Renal cortical epithelial cell (primary cell): ENCODE data around the gene CFDP1. TPM values are rescaled to one million over a fixed set of nuclear protein-coding genes. Genes with fewer than 3 reads are reported as not detected.
A peak's percentile ranks its signal among the peaks of the same experiment; 100 is the strongest.
"Not testable (repeated sequence)": the region's sequence is repeated elsewhere in the genome, so short reads cannot be mapped to it uniquely, and the experiment has no call there.

Source experiments
- DNase-seq: peaks from one replicate; pipeline ENCODE4 v3.0.0-alpha.2; 2011; ENCODE audit warnings: low read depth
- total RNA-seq: library from RNA; depleted of rRNA; stranded (reverse); fragments of >200 nt; gene quantifications from 2 replicates; pipeline ENCODE4 v1.2.3, GENCODE V29; 2014

CFDP1 gene
- 39.6 and 96.2 TPM in 2 replicates for total RNA-seq

DNA sequence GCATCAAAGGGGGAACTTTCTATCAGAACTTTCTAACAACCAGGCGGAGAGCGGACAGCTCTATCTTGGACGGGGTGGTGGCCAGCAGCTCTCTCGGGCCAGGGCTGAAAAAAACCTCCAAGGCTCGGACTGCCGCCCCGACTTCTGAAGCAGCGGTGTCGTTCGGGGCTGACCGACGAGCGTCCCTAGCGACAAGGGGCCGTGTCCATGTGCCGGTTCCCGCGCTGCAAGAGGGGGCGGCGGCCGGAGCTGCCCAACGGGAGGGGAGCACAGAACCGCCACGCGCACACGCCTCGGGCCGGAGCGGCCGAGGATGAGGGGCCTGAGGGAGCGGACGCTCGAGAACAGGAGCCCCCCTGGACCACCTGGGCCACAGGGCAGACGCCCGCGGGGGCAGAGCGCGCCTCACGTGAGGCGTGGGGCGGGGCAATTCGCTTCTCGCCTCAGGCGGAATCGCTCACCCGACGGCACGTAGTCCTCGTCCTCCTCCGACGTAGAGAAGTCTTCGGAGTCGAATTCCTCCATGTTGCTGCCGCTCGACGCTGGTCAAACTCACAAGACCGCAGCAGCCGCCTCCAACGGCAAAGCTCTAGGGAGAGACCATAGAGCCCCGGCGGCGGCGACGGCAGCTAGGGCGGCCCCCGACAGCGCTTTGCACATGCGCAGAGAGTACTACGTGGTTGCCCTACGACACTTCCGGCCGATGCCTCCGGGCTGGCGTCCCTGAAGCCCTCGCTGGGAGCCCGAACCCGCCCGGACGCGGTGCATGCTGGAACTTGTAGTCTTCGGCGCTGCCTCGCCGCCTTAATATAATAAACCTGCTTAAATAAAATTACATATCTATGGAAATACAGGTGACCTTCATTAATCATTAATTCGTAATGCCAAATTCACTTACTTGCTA, at the start of gene CFDP1:
Gene CFDP1 (minus strand): TSS at position 676 of the 904 bp plus-strand sequence. CDS start 151 bp downstream, at position 525.
- peak; percentile 82 for DNase-seq

DNA sequence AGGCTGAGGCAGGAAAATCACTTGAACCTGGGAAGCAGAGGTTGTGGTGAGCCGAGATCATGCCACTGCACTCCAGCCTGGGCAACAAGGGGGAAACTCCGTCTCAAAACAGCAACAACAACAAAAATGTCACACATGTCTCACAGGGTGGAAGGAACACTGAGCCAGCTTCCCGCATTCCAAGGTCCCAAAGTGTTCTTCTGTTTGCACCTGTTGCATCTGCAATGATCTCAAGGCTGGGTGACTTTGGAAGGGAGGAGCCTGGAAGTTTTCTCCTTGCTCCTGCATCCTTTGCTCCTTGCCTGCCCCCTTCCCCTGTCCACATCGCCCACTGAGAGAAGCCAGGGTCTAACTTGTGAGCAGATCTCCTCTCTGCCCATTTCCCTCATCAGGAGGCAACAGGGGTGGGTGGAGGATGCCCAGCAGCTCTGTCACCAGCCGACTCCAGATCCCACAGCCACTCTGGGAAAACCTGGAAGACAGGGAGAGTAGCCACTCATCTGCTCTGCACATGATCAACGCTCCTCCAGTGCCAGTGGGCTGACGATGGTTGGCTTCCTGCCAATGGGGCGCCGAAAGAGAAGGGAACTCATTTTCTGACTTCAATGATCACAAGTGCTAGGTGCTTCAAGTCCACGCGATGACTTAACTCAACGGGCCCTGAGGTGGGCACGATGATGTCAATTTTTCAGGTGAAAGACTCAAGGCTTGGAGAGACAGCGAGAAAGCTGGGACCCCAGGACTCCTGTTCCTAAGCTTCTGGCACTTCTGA, 49.3 kb upstream of the CFDP1 start:
- DNase-seq, result no peak

DNA sequence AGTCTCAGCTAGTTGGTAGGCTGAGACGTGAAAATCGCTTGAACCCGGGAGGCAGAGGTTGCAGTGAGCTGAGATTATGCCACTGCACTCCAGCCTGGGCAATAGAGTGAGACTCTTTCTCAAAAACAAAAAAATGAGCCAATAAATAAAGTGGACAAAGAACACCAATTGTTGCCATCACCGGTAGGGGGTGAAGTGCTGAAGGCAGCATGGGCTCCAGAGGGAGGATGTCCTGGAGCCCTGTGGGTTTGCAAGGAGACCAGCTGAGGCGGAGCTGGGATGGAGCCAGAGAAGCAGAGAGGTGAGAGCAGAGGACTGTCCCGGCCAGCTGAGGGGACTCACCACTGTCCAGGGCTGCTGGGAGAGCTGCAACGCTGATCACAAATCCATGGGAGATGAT, 48.2 kb upstream of the CFDP1 start:
- DNase-seq, result no peak

DNA sequence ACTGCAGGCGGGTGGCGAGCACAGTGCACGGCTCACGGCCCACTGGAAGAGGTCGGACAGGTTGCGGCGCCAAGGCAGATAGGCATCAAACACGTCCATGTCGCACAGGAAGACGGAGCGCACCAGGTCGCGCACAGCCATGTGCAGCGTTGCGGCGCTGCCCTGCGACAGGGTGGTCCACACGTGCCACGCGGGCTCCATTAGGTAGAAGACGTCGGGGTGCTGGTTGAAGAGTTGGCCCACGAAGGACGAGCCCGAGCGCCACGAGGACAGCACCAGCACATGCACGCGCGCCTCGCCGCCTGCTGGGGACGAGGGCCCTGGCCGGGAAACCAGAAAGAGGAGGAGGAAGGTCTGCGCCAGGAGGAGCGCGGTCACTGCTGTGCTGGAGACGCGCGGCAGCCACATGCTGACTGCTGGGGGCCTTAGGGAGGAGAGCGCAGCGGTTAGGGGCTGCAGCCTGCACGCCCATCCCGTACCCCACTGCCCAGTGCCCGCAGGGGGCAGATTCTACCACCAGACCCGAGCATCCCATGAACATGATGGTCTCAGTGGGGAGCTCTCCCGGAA, 46.2 kb upstream of the CFDP1 start:
- DNase-seq, result no peak

DNA sequence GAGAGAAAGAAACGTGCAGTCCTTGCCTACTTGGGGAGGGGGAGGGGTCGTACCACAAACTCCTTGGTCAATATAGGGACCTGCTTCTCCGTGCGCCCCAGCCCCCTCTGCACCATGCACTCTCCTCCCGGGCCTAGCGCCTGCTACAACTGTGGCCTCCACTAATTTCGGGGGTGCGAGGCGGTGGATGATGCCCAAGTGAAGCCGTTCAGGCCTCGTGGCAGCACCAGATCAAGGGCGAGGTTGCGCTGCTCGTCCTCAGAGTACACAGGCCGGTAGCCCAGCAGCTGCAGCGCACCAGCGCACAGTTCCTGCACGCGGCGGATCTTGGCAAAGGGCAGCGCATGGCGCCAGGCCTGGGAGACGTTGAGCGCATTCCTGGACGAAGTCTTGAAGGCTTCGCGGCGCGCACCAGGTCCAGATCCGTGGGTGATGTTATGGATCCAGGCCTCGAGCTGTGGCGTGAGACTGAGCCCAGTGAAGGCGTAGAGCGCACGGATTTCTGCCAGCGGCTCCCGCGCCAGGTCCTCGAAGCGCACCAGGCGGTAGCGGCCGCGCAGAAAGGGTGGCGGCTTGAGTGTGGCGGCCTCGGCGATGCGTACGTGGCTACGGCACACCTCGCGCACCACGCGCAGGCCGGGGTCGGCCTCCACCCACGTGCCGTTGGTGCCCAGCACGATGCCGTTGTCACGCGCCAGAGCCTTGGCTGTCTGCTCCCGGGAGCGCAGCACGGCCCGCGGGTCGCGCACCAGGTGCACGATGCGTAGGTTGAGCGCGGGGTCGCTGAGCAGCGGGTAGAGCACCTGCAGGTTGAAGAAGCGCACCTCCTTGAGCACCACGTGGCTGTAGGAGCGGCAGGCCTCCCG, 45.4 kb upstream of the CFDP1 start:
- no peak for DNase-seq

DNA sequence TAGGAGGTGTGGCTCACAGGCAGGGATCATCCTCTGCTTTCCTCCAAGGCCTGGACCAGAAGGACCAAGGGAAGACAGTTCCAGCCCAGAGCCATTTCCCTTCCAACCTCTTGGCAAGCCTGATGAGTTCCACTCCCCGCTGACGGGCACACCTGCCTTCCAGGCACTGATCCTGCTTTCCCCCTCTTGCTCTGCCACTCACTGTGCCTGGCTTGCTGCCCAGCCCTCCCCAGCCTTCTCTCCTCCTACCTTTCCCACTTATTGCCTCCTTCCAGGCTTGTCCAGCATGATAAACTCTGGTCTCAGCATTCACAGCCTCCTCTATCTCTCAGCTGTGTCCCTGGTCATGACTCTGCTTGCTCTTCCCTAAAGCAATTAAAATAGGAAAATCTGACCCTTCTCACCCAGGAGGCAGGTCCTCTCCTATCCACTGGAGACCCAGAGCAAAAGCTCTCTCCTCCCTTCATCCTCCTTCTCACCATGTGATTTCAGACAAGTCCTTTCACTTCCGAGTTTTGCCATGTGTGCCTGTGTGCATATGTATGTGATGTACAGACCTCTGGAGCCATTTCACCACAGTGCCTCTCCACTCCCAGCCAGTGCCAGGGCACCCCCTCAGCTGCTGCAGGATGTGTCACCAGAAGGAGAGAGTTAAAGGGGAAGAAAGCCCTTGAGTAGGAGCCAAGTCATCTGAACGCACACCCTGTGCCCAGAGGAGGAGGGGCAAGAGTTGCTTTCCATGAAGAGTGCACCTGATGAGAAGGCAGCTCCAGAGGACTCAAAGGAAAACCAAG, 44.6 kb upstream of the CFDP1 start:
- no peak for DNase-seq

DNA sequence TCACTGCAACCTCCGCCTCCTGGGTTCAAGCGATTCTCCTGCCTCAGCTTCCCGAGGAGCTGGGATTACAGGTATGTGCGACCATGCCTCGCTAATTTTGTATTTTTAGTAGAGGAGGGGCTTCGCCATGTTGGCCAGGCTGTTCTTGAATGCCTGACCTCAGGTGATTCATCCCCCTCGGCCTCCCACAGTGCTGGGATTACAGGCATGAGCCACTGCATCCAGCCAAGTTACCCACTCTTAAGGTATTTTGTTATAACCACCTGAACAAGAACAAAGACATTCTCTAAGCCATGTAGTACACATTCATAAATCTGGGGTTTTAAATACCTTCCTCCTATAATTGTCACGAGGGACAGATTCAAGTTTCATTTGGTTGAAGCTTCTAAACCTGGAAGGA, 43.5 kb upstream of the CFDP1 start:
- peak; percentile 91 for DNase-seq

DNA sequence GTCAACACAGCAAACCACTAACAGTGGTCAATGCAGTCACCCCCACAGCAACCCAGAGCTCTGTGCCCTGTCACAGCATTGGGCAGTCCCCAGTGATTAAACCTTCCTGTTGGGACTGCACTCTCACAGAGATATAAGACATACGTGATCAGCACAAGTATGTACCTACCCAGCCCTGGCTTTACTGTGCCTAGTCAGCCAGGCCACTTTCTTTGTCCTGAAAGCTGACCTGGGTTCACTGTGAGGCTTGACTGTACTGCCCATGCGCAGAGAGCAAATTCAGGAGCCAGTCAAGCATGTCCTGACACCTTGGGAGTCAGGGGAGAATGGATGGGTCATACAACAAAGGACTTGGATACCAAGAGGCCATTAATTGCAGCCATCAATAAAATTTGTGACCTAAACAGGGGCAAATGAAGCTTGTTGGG, 42.1 kb upstream of the CFDP1 start:
- peak; percentile 36 for DNase-seq

DNA sequence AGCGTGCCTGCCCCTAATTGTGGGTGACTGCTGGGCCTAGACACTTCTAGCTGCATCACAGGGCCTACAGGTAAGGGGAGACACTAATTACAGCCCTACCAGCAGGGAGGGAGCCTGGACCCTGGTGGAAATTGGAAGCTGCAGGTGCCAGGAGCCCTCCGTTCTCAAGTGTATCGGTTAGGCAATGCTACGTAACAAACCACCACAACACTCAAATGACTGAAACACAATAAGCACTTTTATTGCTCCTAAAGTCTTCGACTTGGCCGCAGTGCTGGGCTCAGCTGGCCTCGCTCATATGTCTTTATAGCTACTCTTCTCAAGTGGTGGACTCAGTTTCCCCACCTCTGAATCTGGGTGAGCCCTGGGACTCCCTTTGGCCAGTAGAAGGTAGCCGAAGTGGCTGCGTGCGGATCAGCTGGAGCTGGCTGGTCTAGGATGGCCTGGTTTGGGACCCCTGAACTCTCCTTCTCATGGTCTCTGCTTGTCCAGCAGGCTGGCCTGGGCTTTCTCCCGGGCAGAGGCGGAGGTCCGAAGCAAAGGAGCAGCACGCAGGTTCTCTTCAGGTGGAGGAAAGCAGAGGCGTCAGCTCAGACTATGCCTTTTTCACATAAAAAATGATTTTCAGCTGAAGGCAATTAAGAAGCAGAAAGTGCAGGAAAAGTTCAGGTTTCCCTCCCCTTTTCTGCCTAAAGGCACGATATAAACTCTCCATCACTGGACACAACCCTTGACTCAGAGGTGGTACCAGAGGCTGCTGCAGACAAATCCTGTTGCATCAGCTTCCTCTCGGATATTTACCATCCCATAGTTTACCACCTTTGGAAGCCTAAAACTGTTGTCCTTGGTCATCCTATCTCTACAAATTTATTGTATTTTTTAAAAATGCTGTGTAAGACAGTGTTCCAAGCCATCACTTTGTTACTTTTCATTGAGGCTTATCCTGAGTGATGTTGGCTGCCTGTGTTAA, 39.9 kb upstream of the CFDP1 start:
- DNase-seq, result no peak

DNA sequence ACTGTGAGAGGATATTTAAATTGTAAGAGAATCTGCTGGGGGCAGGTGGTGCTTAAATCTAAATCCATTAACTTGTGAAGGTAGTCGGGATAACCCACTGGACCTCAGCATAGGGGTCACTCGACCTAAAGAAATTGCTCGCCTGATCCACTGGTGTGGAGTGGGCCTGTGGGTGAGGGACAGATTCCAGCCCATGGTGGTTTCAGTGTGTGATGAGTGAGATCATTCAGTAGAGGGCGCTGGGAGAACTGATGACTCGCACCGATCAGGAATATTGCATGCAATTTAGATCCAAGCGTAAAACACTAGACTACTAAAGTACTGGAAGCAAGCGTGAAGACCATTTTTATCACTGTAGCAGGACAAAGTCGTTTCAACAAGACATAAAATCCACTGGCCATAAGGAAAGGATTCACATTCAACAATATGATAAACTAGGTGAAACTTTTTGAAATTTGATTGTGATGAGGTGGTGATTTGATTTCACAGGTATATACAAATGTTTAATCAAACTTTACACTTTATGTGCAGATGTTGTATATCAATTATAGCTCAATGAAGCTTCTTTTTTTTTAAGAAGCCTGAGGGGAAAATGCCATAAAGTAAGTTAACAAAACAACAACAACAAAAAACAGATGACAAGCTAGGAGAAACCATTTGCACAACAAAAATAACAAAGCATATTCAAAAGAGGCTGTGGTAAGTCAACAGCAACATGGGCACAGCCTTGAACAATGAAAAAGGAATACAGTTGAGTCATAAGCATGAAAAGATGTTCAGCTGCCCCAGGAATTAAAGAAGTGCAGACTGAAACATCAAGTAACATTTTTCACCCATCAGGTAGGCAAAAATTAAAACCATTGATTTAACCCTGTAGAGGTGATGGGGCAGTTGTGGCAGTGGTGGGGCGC, 38.7 kb upstream of the CFDP1 start:
- peak; percentile 67 for DNase-seq

DNA sequence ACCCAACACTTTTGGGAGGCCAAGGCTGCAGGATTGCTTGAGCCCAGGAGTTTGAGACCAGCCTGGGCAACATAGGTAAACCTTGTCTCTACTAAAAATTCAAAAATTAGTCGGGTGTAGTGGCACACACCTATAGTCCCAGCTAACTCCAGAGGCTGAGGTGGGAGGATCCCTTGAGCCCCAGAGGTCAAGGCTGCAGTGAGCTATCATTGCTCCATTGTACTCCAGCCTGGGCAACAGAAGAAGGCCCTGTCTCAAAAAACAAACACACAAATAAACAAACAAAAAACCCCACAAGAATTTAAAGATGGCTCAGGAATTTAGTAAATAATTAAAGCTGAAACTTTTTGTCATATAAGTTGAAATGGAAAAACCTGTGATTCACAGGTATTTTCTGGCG, 33.5 kb upstream of the CFDP1 start:
- DNase-seq, result no peak

DNA sequence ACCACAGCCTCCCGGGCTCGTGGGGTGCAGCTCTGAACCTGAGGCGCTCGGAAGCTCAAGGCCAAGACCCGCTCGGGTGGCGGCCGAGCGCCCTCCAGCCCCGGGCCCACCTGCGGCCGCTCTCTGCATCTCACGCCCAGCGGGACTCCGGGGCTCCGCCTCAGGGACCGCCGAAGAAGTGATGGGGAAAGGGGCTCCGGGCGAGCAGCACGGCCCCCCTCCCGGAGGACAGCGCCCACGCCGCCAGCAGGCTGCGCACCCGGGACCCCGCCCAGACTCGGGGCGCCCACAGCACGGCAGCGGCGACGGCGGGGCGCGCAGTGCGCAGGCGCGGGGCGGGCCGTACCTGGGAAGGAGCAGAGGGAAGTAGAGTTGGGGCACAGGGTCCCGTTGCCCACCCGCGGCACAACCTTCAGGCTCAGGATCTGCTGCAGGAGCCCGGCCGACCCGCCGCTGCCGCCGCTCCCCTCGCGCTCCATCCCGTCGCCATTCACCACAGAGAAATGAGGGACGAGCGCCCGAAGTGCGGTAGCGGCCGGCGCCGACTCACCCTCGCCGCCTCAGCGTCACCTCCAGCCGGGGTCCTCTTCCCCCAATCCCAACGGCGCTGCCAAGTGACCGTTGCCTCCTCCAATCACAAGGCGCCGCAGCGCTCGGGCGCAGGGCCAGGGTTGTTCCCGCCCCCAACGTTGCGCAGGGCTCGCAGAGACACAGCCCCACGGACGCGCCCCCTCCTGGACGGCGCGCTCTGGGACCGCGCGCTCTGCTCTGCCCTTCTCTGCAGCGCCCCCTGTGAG, 31.0 kb upstream of the CFDP1 start, which contains the start of gene TMEM170A:
Gene TMEM170A (minus strand): TSS at position 568 of the 797 bp plus-strand sequence. CDS start 89 bp downstream, at position 479.
- peak; percentile 92 for DNase-seq

DNA sequence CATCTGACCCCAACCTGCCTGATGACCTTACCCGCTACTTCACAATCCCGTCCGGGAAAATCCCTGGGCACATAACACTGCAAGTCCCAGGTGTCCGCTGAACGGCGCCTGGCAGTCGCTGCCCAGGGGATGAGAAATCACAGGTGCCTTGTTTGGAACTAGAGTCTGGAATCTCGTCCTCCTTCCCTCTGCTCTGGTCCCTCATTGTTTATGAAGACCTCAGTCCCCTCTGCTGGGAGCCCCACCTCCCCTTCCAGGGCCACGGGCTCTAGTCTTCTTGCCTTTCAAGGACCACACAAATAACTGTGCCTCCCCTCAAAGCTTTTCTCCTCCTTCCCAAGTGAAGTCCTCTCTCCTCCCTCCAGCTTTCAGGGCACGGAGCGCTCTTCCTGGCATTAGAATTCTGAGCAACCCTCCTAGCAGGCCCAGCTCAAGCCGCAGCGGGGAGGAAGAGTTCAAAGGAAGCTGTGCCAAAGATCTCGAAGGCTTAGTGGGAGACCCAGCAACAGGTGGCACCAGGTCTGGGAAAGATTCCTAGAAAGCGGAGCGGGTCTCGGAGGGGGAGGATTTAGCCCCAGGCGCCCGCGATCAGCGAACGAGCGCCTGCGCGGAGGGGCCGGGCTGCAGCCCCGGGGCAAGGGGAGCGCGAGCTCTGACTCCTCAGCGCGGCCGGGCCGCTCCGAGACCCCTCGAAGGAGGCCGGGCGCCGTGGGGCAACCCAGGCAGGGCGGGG, 30.3 kb upstream of the CFDP1 start:
- not testable (repeated sequence) for DNase-seq

DNA sequence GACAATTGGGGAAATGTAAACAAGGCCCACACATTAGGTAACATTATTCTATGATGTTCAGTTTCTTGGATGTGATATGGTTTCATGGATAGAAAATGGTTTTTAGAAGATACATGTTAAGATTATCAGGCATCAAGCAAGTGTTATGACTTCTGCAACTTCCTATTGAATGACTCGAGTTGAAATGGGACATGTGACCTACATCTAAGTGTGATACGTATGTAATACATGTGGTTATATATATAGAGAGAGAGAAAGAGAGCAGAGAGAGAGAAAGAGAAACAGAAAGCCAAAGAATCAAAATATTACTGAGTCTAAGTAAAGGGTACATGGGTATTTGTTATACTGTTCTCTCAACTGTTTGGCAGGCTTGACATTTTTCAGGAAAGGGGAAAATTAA, 29.5 kb upstream of the CFDP1 start:
- DNase-seq, result no peak

DNA sequence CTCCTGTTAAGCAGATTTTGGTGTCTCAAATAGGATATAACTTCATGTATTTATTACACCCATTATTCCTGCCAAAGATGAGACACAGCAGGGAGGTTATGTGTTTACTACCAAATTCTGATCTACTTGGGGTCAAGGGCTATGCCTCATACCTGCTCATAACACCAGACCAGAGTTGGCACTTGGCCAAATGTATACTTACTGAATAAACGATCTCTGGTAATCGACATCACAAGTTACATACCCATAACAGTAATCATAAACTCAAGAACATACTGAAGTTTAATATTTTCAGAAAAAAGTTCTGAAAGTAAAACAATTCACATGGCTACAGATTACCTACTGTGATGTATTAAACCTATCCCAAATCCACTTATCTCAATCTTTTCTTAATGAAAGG, 28.3 kb upstream of the CFDP1 start:
- DNase-seq, result no peak

DNA sequence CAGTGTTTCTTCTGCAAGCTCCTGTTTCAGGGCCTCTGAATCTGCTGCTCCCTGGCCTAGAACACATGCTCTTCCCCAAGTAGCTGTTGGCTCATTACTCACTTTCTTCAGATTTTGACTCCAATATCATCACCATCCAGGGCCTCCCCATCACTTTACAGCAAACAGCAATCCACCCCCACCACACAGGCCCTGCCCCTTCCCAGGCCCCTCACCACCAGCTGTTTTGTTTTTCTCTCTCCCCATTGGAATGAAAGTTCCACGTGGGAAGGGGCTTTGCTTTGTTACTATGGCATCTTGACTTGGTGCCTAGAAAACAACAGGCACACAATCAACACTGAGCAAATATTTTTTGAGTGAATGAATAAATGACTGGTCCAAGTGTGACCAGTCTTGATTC, 27.1 kb upstream of the CFDP1 start:
- DNase-seq, result no peak

DNA sequence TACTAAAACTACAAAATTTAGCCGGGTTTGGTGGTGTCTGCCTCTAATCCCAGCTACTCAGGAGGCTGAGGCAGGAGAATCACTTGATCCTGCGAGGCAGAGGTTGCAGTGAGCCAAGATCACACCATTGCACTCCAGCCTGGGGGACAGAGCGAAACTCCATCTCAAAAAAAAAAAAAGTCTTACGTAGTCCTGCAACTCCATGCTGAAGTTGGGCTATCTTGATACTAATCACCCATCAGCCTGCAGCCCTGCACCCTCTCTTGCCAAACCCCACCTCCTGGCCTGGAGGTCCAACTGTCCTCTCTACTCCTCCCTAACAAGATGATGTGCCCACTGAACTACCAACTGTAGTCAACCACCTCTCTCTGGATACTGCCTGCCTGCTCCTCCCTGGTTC, 26.4 kb upstream of the CFDP1 start:
- DNase-seq, result no peak
